A549 (cell line): ENCODE measurements around the gene TBX6.

Experiments used
- BHLHE40 ChIP-seq: IDR thresholded peaks from 2 replicates; pipeline ENCODE4 v1.6.1; 2012; ENCODE audit warnings: low read depth, low read length, inconsistent platforms
- SMC3 ChIP-seq: fragments of >200 bp; sonication (Bioruptor Twin); formaldehyde crosslinking; IDR thresholded peaks from 3 replicates; pipeline ENCODE4 v1.6.1; 2018; ENCODE audit warnings: inconsistent platforms
- TF ChIP-seq, protein P1 (sequence below): fragments of >200 bp; sonication (Bioruptor Twin); formaldehyde crosslinking; IDR thresholded peaks from 3 replicates; pipeline ENCODE4 v1.5.1; 2016

DNA sequence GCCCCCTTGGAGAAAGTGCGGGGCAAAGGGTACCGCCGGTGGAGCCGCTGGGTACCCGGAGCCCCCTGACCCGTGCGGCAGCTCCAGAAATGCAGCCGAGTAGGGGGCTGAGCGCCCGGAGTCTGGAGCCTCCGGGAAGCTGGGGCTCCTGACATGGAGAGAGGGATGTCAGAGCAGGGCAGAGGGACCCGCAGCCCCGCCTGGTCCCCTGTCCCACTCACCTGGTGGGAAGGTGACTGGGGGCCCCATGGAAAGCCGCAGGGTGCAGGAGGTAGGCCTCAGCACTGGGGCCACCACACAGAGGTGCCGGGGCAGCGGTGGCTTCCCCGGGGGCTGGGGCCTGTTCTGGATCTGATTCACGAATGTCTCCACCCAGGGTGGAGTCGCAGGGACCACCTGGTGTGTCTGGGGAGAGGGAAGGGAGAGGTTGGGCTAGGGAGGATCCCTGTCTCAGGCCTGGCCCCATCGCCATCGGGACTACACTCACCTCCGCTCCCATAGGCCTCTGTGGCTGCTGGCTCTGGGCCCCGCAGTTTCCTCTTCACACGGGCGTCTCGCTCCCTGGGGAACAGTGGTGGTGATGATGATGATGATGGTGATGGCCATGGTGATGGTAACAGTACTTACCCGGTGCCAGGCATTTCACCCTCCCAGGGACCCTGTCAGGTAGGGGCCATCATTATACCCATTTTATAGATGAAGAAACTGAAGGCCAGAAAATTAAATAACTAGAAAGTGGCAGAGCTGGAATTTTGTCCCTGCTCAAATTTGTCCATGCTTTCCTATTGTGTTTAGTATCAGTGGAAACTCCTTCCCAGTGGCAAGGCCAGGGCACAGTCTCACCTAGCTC, 5.2 kb downstream of the TBX6 start:
- TF ChIP-seq BHLHE40: no peak
- TF ChIP-seq SMC3: no peak
- TF ChIP-seq, protein P1, sequence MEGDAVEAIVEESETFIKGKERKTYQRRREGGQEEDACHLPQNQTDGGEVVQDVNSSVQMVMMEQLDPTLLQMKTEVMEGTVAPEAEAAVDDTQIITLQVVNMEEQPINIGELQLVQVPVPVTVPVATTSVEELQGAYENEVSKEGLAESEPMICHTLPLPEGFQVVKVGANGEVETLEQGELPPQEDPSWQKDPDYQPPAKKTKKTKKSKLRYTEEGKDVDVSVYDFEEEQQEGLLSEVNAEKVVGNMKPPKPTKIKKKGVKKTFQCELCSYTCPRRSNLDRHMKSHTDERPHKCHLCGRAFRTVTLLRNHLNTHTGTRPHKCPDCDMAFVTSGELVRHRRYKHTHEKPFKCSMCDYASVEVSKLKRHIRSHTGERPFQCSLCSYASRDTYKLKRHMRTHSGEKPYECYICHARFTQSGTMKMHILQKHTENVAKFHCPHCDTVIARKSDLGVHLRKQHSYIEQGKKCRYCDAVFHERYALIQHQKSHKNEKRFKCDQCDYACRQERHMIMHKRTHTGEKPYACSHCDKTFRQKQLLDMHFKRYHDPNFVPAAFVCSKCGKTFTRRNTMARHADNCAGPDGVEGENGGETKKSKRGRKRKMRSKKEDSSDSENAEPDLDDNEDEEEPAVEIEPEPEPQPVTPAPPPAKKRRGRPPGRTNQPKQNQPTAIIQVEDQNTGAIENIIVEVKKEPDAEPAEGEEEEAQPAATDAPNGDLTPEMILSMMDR: no peak
